Fibroblast of lung (primary cell): ENCODE data around the gene BABAM2. TPM values are rescaled to one million over a fixed set of nuclear protein-coding genes. Genes with fewer than 3 reads are reported as not detected.

Experiments
- DNase-seq, 2 donors: peaks; one replicate each; pipeline versions ENCODE4 v3.0.0 to v3.0.0-alpha.2; 2010; ENCODE audit warnings: low read depth in 2 of 2
- H2AFZ ChIP-seq: 2 replicates; pipeline ENCODE4 v1.5.1; 2012; ENCODE audit warnings: low read length, control low read depth, inconsistent platforms
- H3K27ac ChIP-seq: 2 replicates; pipeline ENCODE4 v1.5.1; 2011; ENCODE audit warnings: low read length, control low read depth; ENCODE audit not compliant: insufficient read depth
- H3K27me3 ChIP-seq: 2 replicates; pipeline ENCODE4 v1.5.1; 2011; ENCODE audit warnings: mild to moderate bottlenecking, low read length; ENCODE audit not compliant: control insufficient read depth, insufficient read depth
- H3K36me3 ChIP-seq: 2 replicates; pipeline ENCODE4 v1.5.1; 2011; ENCODE audit warnings: low read length; ENCODE audit not compliant: control insufficient read depth, insufficient read depth
- H3K4me1 ChIP-seq: 2 replicates; pipeline ENCODE4 v1.5.1; 2011; ENCODE audit warnings: low read length; ENCODE audit not compliant: control insufficient read depth, insufficient read depth; ENCODE audit errors: extremely low read depth
- H3K4me2 ChIP-seq: 2 replicates; pipeline ENCODE4 v1.5.1; 2011; ENCODE audit warnings: low read length, control low read depth; ENCODE audit not compliant: insufficient read depth; ENCODE audit errors: extremely low read depth
- H3K4me3 ChIP-seq, 4 experiments: fragments of 200-600 bp in 1 of 4; sonication (generic) in 1 of 4; replicated peaks in 1 of 4; 2 replicates each; pipeline ENCODE4 v1.5.1; 2011 to 2016; ENCODE audit warnings: low read length in 4 of 4, low read depth in 3 of 4, mild to moderate bottlenecking in 3 of 4, control low read depth in 2 of 4, inconsistent platforms in 1 of 4, mixed read lengths in 1 of 4; ENCODE audit not compliant: insufficient read depth in 1 of 4; ENCODE audit errors: control extremely low read depth in 1 of 4
- H3K79me2 ChIP-seq: 2 replicates; pipeline ENCODE4 v1.5.1; 2012; ENCODE audit warnings: mild to moderate bottlenecking, low read length, inconsistent platforms; ENCODE audit not compliant: control insufficient read depth, insufficient read depth
- H3K9ac ChIP-seq: 2 replicates; pipeline ENCODE4 v1.5.1; 2011; ENCODE audit warnings: mild to moderate bottlenecking, low read length, control low read depth; ENCODE audit not compliant: insufficient read depth
- H3K9me3 ChIP-seq: 2 replicates; pipeline ENCODE4 v1.5.1; 2012; ENCODE audit warnings: low read depth, low read length; ENCODE audit not compliant: control insufficient read depth, insufficient read depth
- H4K20me1 ChIP-seq: 2 replicates; pipeline ENCODE4 v1.5.1; 2011; ENCODE audit warnings: low read length; ENCODE audit not compliant: control insufficient read depth, insufficient read depth; ENCODE audit errors: extremely low read depth
- CTCF ChIP-seq, 2 donors: IDR thresholded peaks in 1 of 2; conservative IDR thresholded peaks in 1 of 2; 1 replicate in 1 of 2; 2 replicates in 1 of 2; pipeline ENCODE4 v1.5.1; 2011 to 2012; ENCODE audit warnings: low read length in 2 of 2, control low read depth in 1 of 2, inconsistent platforms in 1 of 2, low read depth in 1 of 2, mild to moderate bottlenecking in 1 of 2
- EZH2 ChIP-seq: IDR thresholded peaks from 2 replicates; pipeline ENCODE4 v1.5.1; 2012; ENCODE audit warnings: low read length, control low read depth, mild to moderate bottlenecking; ENCODE audit errors: missing control alignments
- polyA plus RNA-seq, 2 donors: library from polyadenylated mRNA; depleted of rRNA in 1 of 2; stranded (reverse) in 1 of 2; unstranded in 1 of 2; fragments of >200 nt; gene quantifications; 2 replicates each; pipeline ENCODE4 v1.2.1, GENCODE V29; 2011 to 2012; ENCODE audit warnings: missing spikeins in 1 of 2
- total RNA-seq: library from RNA; depleted of rRNA; stranded (reverse); fragments of >200 nt; gene quantifications from 2 replicates; pipeline ENCODE4 v1.2.1, GENCODE V29; 2014

BABAM2 gene
- total and polyA plus RNA-seq, 2 donors (not counting 1 experiment from before 2014, with no cell fraction given) = 25.6 to 33.4 TPM

GRCh38 chr2:28163028-28163427, 272.5 kb downstream of the BABAM2 start:
- no peaks in the 10 kb centered on the region for H3K36me3 ChIP-seq
- no peaks in the 10 kb centered on the region for H3K9me3 ChIP-seq
- peaks cover 19% of the 10 kb centered on the region for H3K4me1 ChIP-seq
- no peak overlapping the region for H3K4me2 ChIP-seq
- H4K20me1 ChIP-seq = no peaks in the 10 kb centered on the region
- no peaks in the 10 kb centered on the region for H3K79me2 ChIP-seq
- no peaks in the 10 kb centered on the region for H3K27me3 ChIP-seq
- no peak overlapping the region for H3K27ac ChIP-seq
- TF ChIP-seq EZH2 (no peak), CTCF (conservative IDR thresholded peaks at IDR 0.05 in 1 of 2, IDR thresholded peaks at IDR 0.05 in 1 of 2; ENCODE audit: low read depth in 1 of 2, low read length in 2 of 2) (no peak)
- DNase-seq = no peak
- H2AFZ ChIP-seq = no peak overlapping the region
- H3K4me3 ChIP-seq = no peak overlapping the region
- no peak overlapping the region for H3K9ac ChIP-seq

GRCh38 chr2:28163627-28164279, 273.2 kb downstream of the BABAM2 start:
- Histone ChIP-seq H4K20me1 (no peaks in the 10 kb centered on the region), H3K79me2 (no peaks in the 10 kb centered on the region), H3K9ac (no peak overlapping the region), H3K36me3 (no peaks in the 10 kb centered on the region), H2AFZ (no peak overlapping the region), H3K27me3 (no peaks in the 10 kb centered on the region), H3K27ac (no peak overlapping the region), H3K4me3 (no peak overlapping the region), H3K9me3 (no peaks in the 10 kb centered on the region), H3K4me1 (peaks cover 19% of the 10 kb centered on the region), H3K4me2 (no peak overlapping the region)
- no peak for DNase-seq
- TF ChIP-seq CTCF (conservative IDR thresholded peaks at IDR 0.05 in 1 of 2, IDR thresholded peaks at IDR 0.05 in 1 of 2; ENCODE audit: low read depth in 1 of 2, low read length in 2 of 2) = no peak
- no peak for TF ChIP-seq EZH2

- Histone ChIP-seq H3K27ac (no peak overlapping the region), H3K9ac (no peak overlapping the region)
Measured at GRCh38 chr2:28164280-28164801, 273.8 kb downstream of the BABAM2 start.

More at GRCh38 chr2:28164280-28164801, 273.8 kb downstream of the BABAM2 start:
- no peak overlapping the region for H3K4me3 ChIP-seq
- DNase-seq = peak in 1 of 2 donors; percentile 94
- TF ChIP-seq EZH2 (no peak), CTCF (conservative IDR thresholded peaks at IDR 0.05 in 1 of 2, IDR thresholded peaks at IDR 0.05 in 1 of 2; ENCODE audit: low read depth in 1 of 2, low read length in 2 of 2) (no peak)
- H3K79me2 ChIP-seq = no peaks in the 10 kb centered on the region
- no peaks in the 10 kb centered on the region for H3K27me3 ChIP-seq
- H3K9me3 ChIP-seq = no peaks in the 10 kb centered on the region
- H4K20me1 ChIP-seq = no peaks in the 10 kb centered on the region
- peaks cover 19% of the 10 kb centered on the region for H3K4me1 ChIP-seq
- no peaks in the 10 kb centered on the region for H3K36me3 ChIP-seq
- H3K4me2 ChIP-seq = peak overlapping the region; percentile 51
- H2AFZ ChIP-seq = no peak overlapping the region
